HCT116 (cell line): ENCODE results near the gene SIPA1L3. TPM values are rescaled to one million over a fixed set of nuclear protein-coding genes. Genes with fewer than 3 reads are reported as not detected.

Experiments used
- ATAC-seq: fragments of 200-7000 bp; cut with Tn5 transposase; 2 replicates; pipeline ENCODE4 v1.9.1; 2020; ENCODE audit warnings: mild to moderate bottlenecking, moderate library complexity
- BruUV-seq: library from RNA; stranded (reverse); fragments of 400-500 nt; replicated peaks from 2 replicates; lab custom pipeline; 2021; lab: Mats Ljungman, UMichigan
- CTCF ChIA-PET: fragments of 300-600 bp; sonication (Branson Sonifier 250); formaldehyde crosslinking; loops from one replicate; lab custom pipeline; 2021; ENCODE audit warnings: antibody characterized with exemption; lab: Charles Lee
- POLR2A ChIA-PET: fragments of 300-600, 350-600 bp; sonication (Branson Sonifier 250); formaldehyde crosslinking; loops from one replicate; lab custom pipeline; 2021; ENCODE audit warnings: antibody characterized with exemption; lab: Charles Lee
- RAD21 ChIA-PET, 2 experiments: fragments of 300-600 bp; sonication (Branson Sonifier 250); formaldehyde crosslinking; loops; one replicate each; lab custom pipeline; 2023; ENCODE audit warnings: low total read pairs in 2 of 2; ENCODE audit not compliant: uncharacterized antibody in 2 of 2, unreplicated experiment in 2 of 2, low non-redundant PET in 1 of 2; lab: Charles Lee
- DNase-seq: peaks from one replicate; pipeline ENCODE4 v3.0.0-alpha.2; 2010; ENCODE audit warnings: low read depth, low spot score
- H2AFZ ChIP-seq: fragments of 200-600 bp; shearing (Covaris generic), sonication (generic); 2 replicates; pipeline ENCODE4 v1.6.1; 2017; ENCODE audit warnings: low read depth, mixed run types, mixed read lengths, antibody characterized with exemption, low read length; ENCODE audit not compliant: poor library complexity, severe bottlenecking
- H3K27ac ChIP-seq: 2 replicates; pipeline ENCODE4 v1.5.1; 2012; ENCODE audit warnings: low read depth, low read length
- H3K27me3 ChIP-seq: fragments of 200-600 bp; sonication (generic); 2 replicates; pipeline ENCODE4 v1.6.1; 2016; ENCODE audit warnings: mixed run types, low read length, mixed read lengths; ENCODE audit not compliant: insufficient read depth
- H3K36me3 ChIP-seq, 2 experiments: fragments of 200-500 bp in 1 of 2; fragments of 200-600 bp in 1 of 2; sonication (Bioruptor generic) in 1 of 2; sonication (generic) in 1 of 2; 2 replicates each; pipeline versions ENCODE4 v1.5.1 to v1.6.1; 2014 to 2016; ENCODE audit warnings: low read length in 2 of 2, inconsistent platforms in 1 of 2, mixed read lengths in 1 of 2, mixed run types in 1 of 2; ENCODE audit not compliant: insufficient read depth in 2 of 2, control insufficient read depth in 1 of 2
- H3K4me1 ChIP-seq, 2 experiments: fragments of 200-600 bp in 1 of 2; sonication (generic) in 1 of 2; 2 replicates each; pipeline versions ENCODE4 v1.5.1 to v1.6.1; 2012 to 2017; ENCODE audit warnings: low read length in 2 of 2, inconsistent platforms in 1 of 2, mild to moderate bottlenecking in 1 of 2, mixed read lengths in 1 of 2, mixed run types in 1 of 2, moderate library complexity in 1 of 2; ENCODE audit not compliant: insufficient read depth in 2 of 2, control insufficient read depth in 1 of 2
- H3K4me2 ChIP-seq: fragments of 200-600 bp; sonication (generic); 2 replicates; pipeline ENCODE4 v1.6.1; 2017; ENCODE audit warnings: mixed run types, low read length, mixed read lengths
- H3K4me3 ChIP-seq, 2 experiments: fragments of 200-600 bp in 1 of 2; sonication (generic) in 1 of 2; replicated peaks in 1 of 2; 2 replicates each; pipeline ENCODE4 v1.5.1; 2011 to 2016; ENCODE audit warnings: low read length in 2 of 2, control low read depth in 1 of 2, low read depth in 1 of 2, mild to moderate bottlenecking in 1 of 2, mixed read lengths in 1 of 2, mixed run types in 1 of 2
- H3K79me2 ChIP-seq: fragments of 200-600 bp; sonication (generic); 2 replicates; pipeline ENCODE4 v1.6.1; 2017; ENCODE audit warnings: mild to moderate bottlenecking, mixed run types, low read length, moderate library complexity, mixed read lengths; ENCODE audit not compliant: insufficient read depth
- H3K9ac ChIP-seq: fragments of 200-600 bp; sonication (generic); 2 replicates; pipeline ENCODE4 v1.6.1; 2016; ENCODE audit warnings: low read length, mixed read lengths
- H3K9me2 ChIP-seq: fragments of 200-600 bp; sonication (generic), shearing (Covaris generic); 2 replicates; pipeline ENCODE4 v1.6.1; 2017; ENCODE audit warnings: mixed run types, mild to moderate bottlenecking, moderate library complexity; ENCODE audit not compliant: insufficient read depth
- H3K9me3 ChIP-seq, 2 experiments: fragments of 200-500 bp in 1 of 2; fragments of 200-600 bp in 1 of 2; sonication (Bioruptor generic) in 1 of 2; sonication (generic) in 1 of 2; 2 replicates each; pipeline ENCODE4 v1.6.1; 2014 to 2017; ENCODE audit warnings: low read length in 2 of 2, mixed read lengths in 2 of 2, inconsistent platforms in 1 of 2, low read depth in 1 of 2, mild to moderate bottlenecking in 1 of 2, mixed run types in 1 of 2, moderate library complexity in 1 of 2; ENCODE audit not compliant: control insufficient read depth in 1 of 2, insufficient read depth in 1 of 2
- H4K20me1 ChIP-seq: fragments of 200-600 bp; sonication (generic), shearing (Covaris generic); 2 replicates; pipeline ENCODE4 v1.6.1; 2017; ENCODE audit warnings: mixed run types, mild to moderate bottlenecking, moderate library complexity; ENCODE audit not compliant: insufficient read depth
- CEBPB ChIP-seq: IDR thresholded peaks from 2 replicates; pipeline ENCODE4 v1.6.1; 2012; ENCODE audit warnings: low read depth
- CTCF ChIP-seq, 3 experiments: fragments of 200-600 bp in 1 of 3; sonication (generic) in 1 of 3; IDR thresholded peaks in 2 of 3; conservative IDR thresholded peaks in 1 of 3; 2 replicates each; pipeline ENCODE4 v1.5.1; 2012 to 2017; ENCODE audit warnings: low read depth in 2 of 3, low read length in 2 of 3, antibody characterized with exemption in 1 of 3, borderline replicate concordance in 1 of 3, control low read depth in 1 of 3, mild to moderate bottlenecking in 1 of 3, mixed read lengths in 1 of 3, mixed run types in 1 of 3, moderate library complexity in 1 of 3; ENCODE audit not compliant: insufficient read depth in 1 of 3
- EZH2 ChIP-seq: fragments of 200-600 bp; sonication (generic); IDR thresholded peaks from 2 replicates; pipeline ENCODE4 v1.6.1; 2017; ENCODE audit warnings: antibody characterized with exemption, mixed run types
- EZH2phosphoT487 ChIP-seq: fragments of 200-600 bp; IDR thresholded peaks from 2 replicates; pipeline ENCODE4 v1.6.1; 2018; ENCODE audit warnings: antibody characterized with exemption, borderline replicate concordance
- REST ChIP-seq: IDR thresholded peaks from 2 replicates; pipeline ENCODE4 v1.6.1; 2012; ENCODE audit warnings: low read depth
- SIN3A ChIP-seq: IDR thresholded peaks from 2 replicates; pipeline ENCODE4 v1.6.1; 2012; ENCODE audit warnings: low read depth
- SP1 ChIP-seq: IDR thresholded peaks from 2 replicates; pipeline ENCODE4 v1.6.1; 2012; ENCODE audit warnings: low read depth
- SRF ChIP-seq: IDR thresholded peaks from 2 replicates; pipeline ENCODE4 v1.6.1; 2012; ENCODE audit warnings: low read depth
- YY1 ChIP-seq: IDR thresholded peaks from 2 replicates; pipeline ENCODE4 v1.6.1; 2011; ENCODE audit warnings: low read length, low read depth, moderate library complexity, mild to moderate bottlenecking; ENCODE audit not compliant: insufficient replicate concordance; ENCODE audit errors: extremely low read depth
- ZFX ChIP-seq: fragments of 450-650 bp; IDR thresholded peaks from 2 replicates; pipeline ENCODE4 v1.6.1; 2017
- intact Hi-C: fragments of 100-400 bp; cut with micrococcal nuclease; formaldehyde crosslinking; loops from 2 replicates; pipeline ENCODE4 v1.10.0; 2022
- total RNA-seq: library from RNA; stranded (reverse); gene quantifications from one replicate; pipeline ENCODE4 v1.2.1, GENCODE V29; 2021; ENCODE audit not compliant: unreplicated experiment
- TF ChIP-seq, protein P1 (sequence below): IDR thresholded peaks from 2 replicates; pipeline ENCODE4 v1.6.1; 2011; ENCODE audit warnings: mild to moderate bottlenecking, low read length, moderate library complexity; ENCODE audit not compliant: insufficient replicate concordance; ENCODE audit errors: extremely low read depth
- TF ChIP-seq, protein P2 (sequence below): IDR thresholded peaks from 2 replicates; pipeline ENCODE4 v1.6.1; 2012

SIPA1L3 gene
- total RNA-seq, 1 experiment from 2014 or later, result 41.8 TPM

GRCh38 chr19:38234615-38235014 lies 327.6 kb downstream of the SIPA1L3 start (continued):
- TF ChIP-seq, protein P1, sequence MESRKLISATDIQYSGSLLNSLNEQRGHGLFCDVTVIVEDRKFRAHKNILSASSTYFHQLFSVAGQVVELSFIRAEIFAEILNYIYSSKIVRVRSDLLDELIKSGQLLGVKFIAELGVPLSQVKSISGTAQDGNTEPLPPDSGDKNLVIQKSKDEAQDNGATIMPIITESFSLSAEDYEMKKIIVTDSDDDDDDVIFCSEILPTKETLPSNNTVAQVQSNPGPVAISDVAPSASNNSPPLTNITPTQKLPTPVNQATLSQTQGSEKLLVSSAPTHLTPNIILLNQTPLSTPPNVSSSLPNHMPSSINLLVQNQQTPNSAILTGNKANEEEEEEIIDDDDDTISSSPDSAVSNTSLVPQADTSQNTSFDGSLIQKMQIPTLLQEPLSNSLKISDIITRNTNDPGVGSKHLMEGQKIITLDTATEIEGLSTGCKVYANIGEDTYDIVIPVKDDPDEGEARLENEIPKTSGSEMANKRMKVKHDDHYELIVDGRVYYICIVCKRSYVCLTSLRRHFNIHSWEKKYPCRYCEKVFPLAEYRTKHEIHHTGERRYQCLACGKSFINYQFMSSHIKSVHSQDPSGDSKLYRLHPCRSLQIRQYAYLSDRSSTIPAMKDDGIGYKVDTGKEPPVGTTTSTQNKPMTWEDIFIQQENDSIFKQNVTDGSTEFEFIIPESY, result no peak
- TF ChIP-seq CEBPB (no peak), YY1 (no peak), SRF (no peak), ZFX (no peak), EZH2phosphoT487 (no peak), REST (no peak), SIN3A (no peak), SP1 (no peak)

DNA sequence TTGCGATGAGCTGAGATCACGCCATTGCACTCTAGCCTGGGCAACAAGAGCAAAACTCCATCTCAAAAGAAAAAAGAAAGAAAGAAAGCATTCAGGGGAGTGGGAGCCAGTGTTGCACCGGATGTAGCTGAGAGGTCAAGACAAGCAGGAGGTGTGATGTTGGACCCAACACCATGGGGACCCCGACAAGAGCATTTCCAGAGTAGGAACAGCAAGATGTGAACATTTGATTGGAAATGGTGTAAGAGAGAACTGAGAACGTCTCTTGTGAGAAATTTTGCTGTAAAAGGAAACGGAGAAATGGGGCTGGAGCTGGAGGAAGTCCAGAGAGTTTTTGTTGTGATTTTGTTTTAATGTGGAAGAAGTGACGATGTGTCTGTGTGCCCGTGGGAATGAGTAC lies 332.8 kb downstream of the SIPA1L3 start:
- ATAC-seq (no peak), DNase-seq (no peak)
- no peak overlapping the region for H3K9ac ChIP-seq
- no TSS peak for BruUV-seq
- H3K4me1 ChIP-seq, result peaks cover 9 to 16% of the 10 kb centered on the region in 2 experiments
- no peak overlapping the region for H2AFZ ChIP-seq
- H3K27me3 ChIP-seq, result no peaks in the 10 kb centered on the region
- no peaks in the 10 kb centered on the region for H4K20me1 ChIP-seq
- no peaks in the 10 kb centered on the region for H3K36me3 ChIP-seq
- CTCF ChIA-PET, result interaction anchor here (1.0 kb wide), 1 partner anchor 15 kb away, joined by 3 read pairs; no protein-coding TSS in a partner anchor
- no peak overlapping the region for H3K27ac ChIP-seq
- no peaks in the 10 kb centered on the region for H3K79me2 ChIP-seq
- H3K9me3 ChIP-seq, result no peaks in the 10 kb centered on the region
- no peak for TF ChIP-seq CTCF (IDR thresholded peaks at IDR 0.05 in 2 of 3, conservative IDR thresholded peaks at IDR 0.05 in 1 of 3; ENCODE audit: borderline replicate concordance in 1 of 3, insufficient read depth in 1 of 3, low read depth in 2 of 3, low read length in 2 of 3)
- TF ChIP-seq EZH2, result no peak
- TF ChIP-seq, protein P2, sequence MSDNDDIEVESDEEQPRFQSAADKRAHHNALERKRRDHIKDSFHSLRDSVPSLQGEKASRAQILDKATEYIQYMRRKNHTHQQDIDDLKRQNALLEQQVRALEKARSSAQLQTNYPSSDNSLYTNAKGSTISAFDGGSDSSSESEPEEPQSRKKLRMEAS, result no peak
- no peak for TF ChIP-seq REST
- no peak for TF ChIP-seq ZFX
- intact Hi-C loops, result no loop called here
- POLR2A ChIA-PET, result interaction anchor here (0.9 kb wide), 1 partner anchor 26 kb away, joined by 3 read pairs; no protein-coding TSS in a partner anchor
- no peak overlapping the region for H3K4me2 ChIP-seq
- H3K4me3 ChIP-seq, result no peak overlapping the region
- RAD21 ChIA-PET, result no interaction called here
- H3K9me2 ChIP-seq, result no peaks in the 10 kb centered on the region
